Measurements from ENCODE around the gene RAC2.

Gene RAC2

DNA sequence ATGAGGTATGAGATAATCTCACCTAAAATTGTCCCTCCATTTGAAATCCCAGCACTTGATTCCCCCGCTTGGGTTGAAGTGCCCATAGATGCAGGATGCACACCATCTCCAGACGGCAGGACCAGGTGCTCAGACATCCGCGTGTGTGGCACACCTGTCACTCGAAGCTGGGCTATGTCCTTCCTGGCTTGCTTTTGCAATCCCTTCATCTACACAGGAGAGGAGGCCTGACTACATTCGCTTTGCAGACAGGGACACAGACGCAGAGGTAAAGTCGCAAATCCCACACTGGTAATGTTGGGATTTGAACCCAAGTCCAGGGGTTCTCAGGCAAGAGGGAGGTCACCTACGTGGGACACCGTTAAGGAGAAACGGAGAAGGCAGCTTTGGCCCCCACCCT, 31.1 kb upstream of the RAC2 start:
- no peak for DNase-seq

DNA sequence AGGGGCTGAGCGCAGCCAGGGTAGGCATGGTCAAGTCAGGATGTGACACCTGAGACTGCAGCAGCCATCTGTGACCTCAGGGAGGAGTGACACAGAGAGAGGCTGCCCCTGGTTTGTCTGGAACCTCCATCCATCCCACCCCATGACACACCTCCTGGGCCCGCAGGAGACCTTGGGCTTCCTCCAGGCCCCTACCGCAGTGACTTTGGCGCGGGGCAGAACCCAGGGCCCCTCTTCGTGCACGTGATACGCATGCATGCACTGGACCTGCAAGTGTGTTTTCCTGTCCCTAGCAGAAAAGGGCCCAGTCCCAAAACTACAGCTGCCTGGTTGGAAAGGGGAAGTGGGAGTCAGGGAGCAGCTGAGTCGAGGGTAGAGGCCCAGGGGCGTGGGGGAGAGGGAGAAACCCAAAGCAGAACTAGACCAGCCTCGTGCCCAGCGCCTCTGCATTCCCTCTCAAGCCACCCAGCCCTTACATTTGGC, 30.4 kb upstream of the RAC2 start:
- peak; percentile 19 to 56 for DNase-seq

- DNase-seq, result no peak
Observed at GRCh38 chr22:37273846-37274225, 29.8 kb upstream of the RAC2 start.

GRCh38 chr22:37273126-37273845, 29.2 kb upstream of the RAC2 start:
- DNase-seq, result no peak

- DNase-seq, result no peak
Observed at GRCh38 chr22:37270928-37271650, 27.0 kb upstream of the RAC2 start.

DNA sequence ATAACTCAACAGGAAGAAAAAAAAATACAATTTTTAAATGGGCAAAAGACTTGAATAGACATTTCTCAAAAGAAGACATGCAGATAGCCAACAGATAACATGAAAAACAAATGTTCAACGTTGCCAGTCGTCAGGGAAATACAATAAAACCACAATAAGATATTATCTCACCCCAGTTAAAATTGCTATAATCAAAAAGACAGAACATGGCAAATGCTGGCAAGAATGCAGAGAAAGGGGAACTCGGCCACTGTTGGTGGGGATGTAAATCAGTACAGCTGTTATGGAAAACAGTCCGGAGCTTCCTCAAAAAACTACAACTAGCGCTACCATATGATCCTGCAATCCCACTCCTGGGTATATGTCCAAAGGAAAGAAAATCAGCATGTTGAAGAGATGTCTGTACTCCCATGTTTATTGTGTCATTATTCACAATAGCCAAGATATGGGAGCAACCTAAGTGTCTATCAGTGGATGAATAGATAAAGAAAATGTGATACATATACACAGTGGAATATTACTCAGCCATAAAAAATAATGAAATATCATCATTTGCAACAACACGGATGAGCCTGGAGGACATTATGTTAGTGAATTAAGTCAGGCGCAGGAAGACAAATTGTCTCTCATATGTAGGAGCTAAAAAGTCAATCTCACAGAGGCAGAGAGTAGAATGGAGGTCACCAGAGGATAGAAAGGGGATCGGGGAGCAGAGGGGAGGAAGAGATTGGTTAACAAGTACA, 26.0 kb upstream of the RAC2 start:
- DNase-seq, result no peak

DNA sequence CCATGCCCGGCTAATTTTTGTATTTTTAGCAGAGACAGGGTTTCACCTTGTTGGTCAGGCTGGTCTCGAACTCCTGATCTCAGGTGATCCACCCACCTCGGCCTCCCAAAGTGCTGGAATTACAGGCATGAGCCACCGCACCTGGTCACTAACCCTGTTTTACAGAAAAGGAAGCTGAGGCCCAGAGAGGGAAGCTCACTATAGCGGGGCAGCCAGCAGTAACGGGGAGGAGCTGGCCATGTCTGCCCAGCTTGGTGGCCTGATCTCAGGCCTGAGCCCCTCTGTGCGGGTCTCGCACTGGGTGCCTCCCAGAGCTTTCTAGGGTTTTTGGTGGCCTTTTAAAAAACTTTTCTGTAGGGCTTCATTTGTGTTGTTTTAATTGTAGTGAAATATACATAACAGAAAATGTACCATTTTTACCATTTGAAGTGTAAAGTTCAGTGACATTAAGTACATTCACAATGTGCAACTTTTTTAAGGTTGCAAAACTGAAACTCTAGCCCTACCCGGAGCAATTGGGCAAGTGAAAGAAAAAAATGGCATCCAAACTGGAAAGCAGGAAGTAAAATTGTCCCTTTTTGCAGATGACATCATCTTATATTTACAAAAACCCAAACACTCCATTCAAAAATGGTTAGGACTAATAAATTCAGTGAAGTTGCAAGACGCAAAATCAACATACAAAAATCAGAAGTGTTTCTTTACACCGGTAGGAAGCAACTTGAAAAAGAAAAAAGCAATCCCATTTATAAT, 23.8 kb upstream of the RAC2 start:
- no peak for DNase-seq

GRCh38 chr22:37267135-37267587, 23.1 kb upstream of the RAC2 start:
- DNase-seq, result no peak

DNA sequence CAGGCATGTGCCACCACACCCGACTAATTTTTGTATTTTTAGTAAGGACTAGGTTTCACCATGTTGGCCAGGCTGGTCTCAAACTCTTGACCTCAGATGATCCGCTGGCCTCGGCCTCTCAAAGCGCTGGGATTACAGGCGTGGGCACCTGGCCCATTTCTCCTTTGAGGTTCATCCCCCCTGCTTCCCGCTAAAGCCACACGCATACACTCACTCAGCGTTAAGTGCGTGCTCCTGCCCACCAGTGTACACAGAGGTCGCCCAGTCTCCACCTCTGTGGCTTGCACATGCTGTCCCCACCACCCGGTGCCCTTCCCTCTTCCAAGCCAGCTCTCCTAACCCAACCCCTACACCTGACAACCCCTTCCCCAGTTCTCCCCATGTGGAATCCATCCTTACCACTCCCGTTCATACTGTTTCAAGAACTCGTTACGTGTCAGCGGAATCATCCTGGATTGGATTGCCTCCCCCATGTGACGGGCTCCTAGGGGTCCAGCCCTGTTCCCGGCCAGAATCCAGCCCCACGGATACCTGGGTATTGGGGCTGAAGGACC, 22.6 kb upstream of the RAC2 start:
- no peak for DNase-seq

DNA sequence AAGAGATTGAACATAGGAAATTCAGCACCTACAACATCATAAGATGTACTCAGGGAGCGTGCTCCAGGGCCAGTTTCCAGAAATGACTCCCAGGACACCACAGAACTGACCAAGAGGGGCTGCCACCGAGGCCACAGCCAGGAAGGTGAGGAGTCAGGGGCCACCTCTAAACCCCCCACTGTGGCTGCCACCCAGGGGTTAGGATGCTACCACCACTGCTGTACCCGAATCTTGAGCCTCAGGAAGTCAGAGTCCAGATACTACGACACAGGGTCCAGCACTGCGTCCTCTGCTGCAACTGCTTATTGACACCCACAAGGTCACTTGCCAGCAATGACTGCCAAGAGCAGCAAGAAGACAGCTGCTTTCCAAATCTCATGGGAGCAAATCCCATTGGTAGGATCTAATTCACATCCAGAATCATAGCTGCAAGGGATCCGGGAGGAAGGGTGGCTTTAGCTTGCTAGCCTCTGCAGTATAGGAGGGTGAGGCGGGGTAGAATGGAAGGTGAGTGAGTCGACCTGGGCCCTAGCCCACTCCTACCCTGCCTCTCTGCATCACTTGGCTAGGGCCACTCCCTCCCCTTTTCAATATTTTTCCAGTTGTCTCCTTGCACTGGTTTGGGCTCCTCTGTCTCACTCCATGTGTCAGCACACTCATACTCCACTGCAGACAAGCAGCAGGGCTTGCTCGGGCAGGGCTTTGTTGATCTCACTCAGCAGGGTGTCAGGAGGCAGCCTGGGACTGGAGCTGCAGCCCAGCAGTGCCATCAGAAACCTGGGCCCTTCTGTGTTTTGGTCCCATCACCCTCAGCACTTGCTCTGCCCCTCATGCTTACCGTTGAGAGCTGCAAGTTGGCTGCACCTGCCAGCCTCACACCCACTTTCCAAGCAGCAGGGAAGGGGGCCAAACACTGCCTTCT, 20.2 kb upstream of the RAC2 start:
- DNase-seq, result no peak

DNA sequence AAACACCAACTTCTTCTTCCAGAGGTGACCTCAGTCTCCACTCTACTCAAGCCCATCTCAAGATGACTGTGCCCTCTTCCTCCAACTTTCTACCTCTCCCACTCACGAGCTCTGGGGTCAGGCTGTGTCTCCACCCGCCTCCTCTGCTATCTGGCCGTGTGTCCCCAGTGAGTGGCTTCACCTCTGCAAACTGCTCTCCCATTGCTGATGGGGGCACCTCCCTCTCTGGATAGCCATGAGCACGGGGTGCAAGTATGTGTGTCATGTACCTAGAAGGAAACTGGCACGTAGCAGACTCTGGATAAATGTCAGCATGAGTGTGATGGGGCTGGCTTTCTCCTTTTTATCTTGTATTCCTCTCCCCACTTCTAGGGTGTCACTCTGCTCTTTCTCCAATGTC, 18.3 kb upstream of the RAC2 start:
- DNase-seq, result no peak

GRCh38 chr22:37260901-37261336, 16.9 kb upstream of the RAC2 start:
- DNase-seq, result no peak

- DNase-seq, result no peak
Observed at GRCh38 chr22:37260155-37260795, 16.2 kb upstream of the RAC2 start.

DNA sequence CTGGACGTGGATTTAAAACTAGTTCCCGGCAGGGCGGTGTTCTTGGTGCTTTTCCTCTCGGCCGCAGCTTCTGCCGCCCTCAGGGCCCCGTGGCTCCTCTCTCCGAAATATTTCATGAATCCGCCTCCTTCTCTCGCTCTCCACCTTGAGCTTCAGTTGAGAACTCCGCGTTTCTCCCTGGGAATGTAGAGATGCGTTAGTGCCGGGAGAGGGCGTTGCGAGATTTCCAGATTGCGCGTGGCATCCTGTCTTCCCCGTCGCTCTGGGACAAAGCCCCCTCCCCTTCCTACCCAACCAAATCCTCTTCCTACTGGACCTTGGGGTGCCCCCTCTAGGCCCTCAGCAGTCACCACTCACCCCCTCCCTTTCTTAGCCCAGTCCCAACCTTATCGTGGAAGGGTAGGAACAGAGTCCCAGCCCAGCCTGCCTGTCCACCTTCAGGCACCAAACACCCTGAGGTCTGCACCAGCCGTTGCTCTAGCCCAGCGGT, 15.5 kb upstream of the RAC2 start:
- DNase-seq, result no peak

- no peak for DNase-seq
Observed at GRCh38 chr22:37258753-37259401, 14.8 kb upstream of the RAC2 start.

DNA sequence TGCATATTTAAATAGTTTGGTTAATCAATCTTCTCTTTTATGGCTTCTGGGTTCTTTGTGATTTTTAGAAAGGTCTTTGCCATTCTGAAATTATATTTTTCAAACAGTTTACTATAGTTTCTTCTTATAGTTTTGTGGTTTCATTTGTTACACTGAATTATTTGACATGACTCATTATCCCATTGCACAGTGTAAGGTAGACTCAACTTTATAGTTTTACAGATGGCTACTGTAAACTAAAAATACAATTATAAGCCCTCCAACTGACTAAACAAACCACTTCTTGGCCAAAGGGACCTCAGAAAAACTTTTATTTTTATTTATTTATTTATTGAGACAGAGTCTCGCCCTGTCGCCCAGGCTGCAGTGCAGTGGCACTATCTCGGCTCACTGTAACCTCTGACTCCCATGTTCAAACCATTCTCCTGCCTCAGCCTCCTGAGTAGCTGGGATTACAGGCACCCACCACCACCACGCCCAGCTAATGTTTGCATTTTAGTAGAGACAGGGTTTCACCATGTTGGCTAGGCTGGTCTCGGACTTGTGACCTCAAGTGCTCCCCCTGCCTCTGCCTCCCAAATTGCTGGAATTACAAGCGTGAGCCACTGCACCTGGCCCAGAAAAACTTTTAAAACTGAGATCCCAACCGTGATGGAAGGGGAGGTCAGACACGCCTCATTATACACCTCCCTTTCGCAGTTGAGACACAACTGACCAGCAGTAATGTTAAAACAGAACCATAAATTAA, 14.1 kb upstream of the RAC2 start:
- no peak for DNase-seq

DNA sequence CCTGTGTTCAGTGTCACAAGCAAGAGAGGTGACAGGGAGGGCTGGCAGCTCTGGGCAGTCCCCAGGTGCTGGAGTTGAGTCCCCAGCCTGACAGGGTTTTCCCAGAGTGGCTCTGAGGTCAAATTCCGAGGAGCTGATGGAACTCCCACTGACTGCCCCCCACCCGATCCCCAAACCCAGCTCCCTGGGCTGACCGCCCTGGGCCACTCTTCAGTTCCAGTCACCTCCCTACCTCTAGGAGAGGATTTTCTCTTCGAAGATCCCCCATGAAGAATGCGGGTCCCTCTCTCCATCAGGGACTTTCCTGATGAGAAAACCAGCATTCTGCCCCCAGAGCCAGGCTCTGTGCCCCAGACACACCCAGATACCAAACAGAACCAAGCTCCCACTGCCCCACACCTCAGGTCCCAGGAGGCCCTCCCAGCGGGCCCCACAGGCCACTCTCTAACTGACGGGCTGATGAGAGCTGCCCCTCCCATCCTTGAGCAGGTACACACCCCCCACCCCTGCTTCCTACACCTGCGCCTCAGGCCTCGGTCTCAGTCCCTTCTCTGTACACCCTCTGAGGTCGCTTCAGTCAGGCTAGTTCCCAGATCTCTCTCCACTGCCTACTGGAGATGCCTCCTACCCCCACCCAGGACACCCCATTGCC, 12.1 kb upstream of the RAC2 start:
- DNase-seq, result no peak

GRCh38 chr22:37255558-37256006, 11.5 kb upstream of the RAC2 start:
- DNase-seq, result no peak

DNA sequence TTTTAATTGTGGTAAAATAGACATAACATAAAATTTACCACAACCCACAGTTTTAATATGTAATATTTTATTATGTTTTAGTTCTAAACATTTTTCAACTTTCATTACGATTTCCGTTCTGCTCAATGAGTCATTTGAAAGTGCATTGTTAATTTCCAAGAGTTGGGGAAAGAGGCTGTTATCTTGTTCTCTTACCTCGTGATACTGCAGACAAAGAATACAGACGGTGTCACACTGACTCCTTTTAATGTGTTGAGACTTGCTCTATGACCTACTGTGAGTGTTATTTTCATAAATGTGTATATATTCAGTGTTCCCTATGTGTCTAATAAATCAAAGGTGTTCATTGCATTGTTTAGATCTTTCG, 10.8 kb upstream of the RAC2 start:
- DNase-seq, result no peak

All from hippocampal formation (tissue), 2 donors.